ENCODE data around the gene C11orf54.
"Not testable (repeated sequence)": the region's sequence is repeated elsewhere in the genome, so short reads cannot be mapped to it uniquely, and the experiment has no call there.

Gene C11orf54

DNA sequence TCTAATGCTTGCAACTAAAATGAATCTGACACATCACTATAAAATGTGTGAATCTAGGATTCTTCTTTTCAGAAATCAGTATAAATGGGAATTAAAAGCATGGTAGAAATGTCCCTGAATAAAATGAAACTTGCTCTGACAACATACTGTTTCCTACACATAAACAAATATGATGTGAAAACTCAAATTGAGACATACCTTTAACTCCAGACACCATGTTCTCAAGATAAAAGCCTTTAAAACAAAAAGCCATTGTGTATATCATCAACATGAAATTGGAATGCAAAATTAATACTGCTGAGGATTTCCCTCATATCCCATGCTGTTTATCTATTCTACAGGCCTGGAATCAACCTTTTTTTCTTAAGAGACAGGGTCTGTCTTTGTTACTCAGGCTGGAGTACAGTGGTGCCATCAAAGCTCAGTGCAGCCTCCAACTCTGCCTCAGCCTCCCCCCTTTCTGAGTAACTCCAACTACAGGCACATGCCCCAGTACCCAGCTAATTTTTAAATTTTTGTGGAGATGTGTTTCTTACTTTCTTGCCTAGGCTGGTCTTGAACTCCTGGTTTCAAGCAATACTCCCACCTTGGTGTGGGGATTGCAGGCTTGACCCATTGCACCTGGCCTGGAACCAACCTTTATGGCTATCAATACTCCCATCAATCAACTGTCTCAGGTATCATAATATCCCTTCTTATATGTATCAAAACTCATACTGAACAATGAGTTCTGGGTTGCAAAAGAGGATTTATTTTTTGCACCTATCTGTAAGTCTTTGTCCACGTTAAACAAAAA lies 6.8 kb upstream of the C11orf54 start:
- no peak for DNase-seq (ENCODE audit: low spot score)

GRCh38 chr11:93735627-93736026 lies 5.8 kb upstream of the C11orf54 start:
- no peak for DNase-seq (ENCODE audit: low spot score)

DNA sequence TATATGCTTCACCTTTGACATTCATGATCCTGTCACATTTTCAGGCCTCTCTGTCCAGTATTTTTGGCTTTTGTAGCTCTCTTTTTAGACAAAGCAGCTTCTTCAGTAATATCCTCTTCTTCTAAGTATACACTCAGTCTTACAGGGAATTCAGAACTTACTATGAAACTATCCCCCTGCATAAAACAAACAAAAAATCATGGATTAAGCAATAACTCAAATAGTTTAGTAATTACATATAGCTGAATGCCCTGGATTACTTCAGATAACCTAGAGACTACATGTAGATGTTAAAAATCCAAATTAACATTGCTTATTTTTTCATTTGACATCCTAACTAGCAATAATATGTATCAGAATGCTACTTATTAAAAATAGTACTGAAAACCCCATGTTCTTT lies 5.3 kb upstream of the C11orf54 start:
- DNase-seq (ENCODE audit: low spot score) = no peak

GRCh38 chr11:93737904-93738612 lies 3.4 kb upstream of the C11orf54 start:
- no peak for DNase-seq (ENCODE audit: low spot score)

GRCh38 chr11:93738647-93739081 lies 2.8 kb upstream of the C11orf54 start:
- peak; percentile 26 for DNase-seq (ENCODE audit: low spot score)

- peak; percentile 50 for DNase-seq (ENCODE audit: low spot score)
Observed at GRCh38 chr11:93740031-93740729, 1.3 kb upstream of the C11orf54 start.

- DNase-seq (ENCODE audit: low spot score) = peak; percentile 73
Observed at GRCh38 chr11:93740730-93741093, 760 bp upstream of the C11orf54 start.

- no peak for DNase-seq (ENCODE audit: low spot score)
Observed at GRCh38 chr11:93741882-93742226, 382 bp downstream of the C11orf54 start.

DNA sequence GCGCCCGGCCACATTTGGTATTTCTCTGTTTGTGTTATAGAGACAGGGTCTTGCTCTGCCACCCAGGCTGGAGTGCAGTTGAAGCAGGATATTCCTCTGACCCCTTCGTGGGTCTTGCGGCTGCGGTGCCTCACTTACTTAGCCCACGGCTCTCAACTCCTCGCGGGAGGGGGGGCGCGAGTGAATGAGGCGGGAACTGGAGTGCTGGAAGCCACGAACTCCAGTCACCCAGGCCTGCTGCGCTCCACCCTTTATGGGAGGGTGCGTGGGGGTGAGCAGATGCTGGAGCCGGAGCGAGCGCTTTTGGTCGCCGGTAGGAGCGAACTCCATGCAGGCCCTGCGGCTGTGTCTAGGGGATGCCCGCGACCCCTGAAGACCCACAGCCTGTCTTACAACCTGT lies 1.8 kb downstream of the C11orf54 start:
- no peak for DNase-seq (ENCODE audit: low spot score)

DNA sequence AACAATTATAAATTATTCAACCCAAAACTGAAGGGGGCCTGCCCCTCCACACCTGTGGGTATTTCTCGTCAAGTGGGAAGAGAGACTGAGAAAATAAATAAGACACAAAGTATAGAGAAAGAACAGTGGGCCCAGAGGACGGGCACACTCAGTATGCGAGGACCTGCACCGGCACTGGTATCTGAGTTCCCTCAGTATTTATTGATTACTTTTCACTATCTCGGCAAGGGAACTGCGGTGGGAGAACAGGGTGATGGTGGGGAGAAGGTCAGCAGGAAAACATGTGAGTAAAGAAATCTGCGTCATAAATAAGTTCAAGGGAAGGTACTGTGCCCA lies 3.2 kb downstream of the C11orf54 start:
- no peak for DNase-seq (ENCODE audit: low spot score)

DNA sequence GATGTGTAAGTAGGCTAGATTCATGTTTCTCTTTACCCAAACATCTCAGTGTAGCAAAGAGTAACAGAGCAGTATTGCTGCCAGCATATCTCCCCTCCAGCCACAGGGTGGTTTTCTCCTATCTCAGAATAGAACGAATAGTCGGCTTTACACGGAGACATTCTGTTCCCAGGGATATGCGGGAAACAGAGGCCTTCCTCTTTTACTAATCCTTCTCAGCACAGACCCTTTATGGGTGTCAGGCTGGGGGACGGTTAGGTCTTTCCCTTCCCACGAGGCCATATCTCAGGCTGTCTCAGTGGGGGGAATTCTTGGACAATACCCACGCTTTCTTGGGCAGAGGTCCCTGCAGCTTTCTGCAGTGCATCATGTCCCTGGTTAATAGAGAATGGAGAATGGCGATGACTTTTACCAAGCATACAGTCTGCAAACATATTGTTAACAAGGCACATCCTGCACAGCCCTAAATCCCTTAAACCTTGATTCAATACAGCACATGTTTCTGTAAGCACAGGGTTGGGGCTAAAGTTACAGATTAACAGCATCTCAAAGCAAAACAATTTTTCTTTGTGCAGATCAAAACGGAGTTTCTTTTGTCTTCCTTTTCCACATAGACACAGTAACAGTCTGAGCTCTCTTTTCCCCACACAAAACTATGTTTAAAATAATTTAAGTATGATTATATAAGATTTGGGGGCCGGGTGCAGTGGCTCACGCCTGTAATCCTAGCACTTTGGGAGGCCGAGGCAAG lies 3.7 kb downstream of the C11orf54 start:
- not testable (repeated sequence) for DNase-seq (ENCODE audit: low spot score)

DNA sequence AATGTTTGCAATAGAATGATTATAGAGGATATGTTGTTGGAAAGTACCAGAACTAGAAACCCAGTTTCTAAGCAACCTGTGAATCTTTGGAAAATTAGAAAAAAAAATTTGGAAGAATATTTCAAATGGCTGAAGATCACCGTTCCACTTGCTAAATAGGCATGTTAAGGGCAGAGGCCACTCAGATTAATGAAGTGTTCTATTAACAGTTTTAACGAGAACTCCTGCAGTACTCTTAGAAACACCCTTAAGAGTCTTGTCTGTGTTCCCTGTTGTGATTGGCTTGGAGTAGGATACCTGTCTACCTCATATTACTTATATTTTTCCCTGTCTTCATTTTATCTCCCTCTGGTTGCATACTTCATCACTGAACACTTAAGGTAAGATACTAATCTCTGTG lies 4.6 kb downstream of the C11orf54 start:
- DNase-seq (ENCODE audit: low spot score) = no peak

DNA sequence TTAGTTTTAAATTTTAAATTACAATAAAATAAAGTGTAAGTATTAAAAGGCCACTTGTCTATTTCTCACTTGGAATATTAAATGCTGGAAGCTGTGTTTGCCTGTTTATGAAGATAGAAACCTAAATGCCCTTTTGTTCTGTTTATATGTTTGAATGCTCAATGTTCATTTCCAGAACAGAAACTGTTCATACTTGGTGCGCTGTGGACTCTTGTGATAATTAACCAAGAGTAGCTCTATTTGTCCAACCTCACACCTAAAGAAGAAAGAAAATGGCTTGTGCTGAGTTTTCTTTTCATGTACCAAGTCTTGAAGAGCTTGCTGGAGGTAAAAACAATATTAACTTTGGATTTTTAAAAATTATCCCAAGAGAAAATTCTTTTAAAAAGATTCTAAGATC lies 5.7 kb downstream of the C11orf54 start:
- no peak for DNase-seq (ENCODE audit: low spot score)

- no peak for DNase-seq (ENCODE audit: low spot score)
Observed at GRCh38 chr11:93751001-93751400, 9.5 kb downstream of the C11orf54 start.

DNA sequence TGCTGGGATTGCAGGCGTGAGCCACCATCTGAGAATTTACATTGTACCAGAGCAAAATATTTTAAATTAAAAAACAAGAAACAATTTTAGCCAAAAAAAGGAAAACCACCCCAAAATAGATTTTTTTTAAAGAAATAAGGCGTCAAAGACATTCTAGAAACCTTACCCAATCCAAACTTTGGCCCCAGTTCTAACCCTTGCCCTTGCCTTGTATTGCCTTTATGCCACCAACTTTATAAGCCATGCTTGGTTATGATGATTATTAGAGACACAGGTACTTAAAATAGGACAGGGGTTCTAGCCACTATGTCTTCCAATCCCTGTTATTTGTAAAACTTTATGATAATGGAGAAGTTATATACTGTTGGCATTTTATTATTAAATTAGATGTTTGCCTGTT lies 11.8 kb downstream of the C11orf54 start:
- no peak for DNase-seq (ENCODE audit: low spot score)

DNA sequence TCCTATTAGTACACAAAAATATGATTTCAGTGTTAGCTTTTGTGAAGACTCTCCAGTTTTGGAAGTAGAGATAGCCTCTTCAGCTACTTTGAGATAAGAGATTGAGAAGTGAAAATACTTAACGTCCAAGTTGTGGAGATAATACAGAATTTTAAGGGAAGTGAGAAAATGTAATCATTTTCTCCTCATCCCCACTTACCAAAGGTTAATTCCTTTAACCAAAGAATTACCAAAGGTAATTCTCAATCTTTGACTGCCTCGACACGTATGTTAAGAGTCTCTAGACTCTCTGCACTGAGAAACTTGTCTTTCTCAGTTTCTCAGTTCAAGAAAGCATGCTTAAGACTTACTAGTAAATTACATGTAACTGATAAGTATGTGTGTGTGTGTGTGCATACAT lies 15.3 kb downstream of the C11orf54 start:
- DNase-seq (ENCODE audit: low spot score) = no peak

GRCh38 chr11:93757301-93757700 lies 15.8 kb downstream of the C11orf54 start:
- no peak for DNase-seq (ENCODE audit: low spot score)

DNA sequence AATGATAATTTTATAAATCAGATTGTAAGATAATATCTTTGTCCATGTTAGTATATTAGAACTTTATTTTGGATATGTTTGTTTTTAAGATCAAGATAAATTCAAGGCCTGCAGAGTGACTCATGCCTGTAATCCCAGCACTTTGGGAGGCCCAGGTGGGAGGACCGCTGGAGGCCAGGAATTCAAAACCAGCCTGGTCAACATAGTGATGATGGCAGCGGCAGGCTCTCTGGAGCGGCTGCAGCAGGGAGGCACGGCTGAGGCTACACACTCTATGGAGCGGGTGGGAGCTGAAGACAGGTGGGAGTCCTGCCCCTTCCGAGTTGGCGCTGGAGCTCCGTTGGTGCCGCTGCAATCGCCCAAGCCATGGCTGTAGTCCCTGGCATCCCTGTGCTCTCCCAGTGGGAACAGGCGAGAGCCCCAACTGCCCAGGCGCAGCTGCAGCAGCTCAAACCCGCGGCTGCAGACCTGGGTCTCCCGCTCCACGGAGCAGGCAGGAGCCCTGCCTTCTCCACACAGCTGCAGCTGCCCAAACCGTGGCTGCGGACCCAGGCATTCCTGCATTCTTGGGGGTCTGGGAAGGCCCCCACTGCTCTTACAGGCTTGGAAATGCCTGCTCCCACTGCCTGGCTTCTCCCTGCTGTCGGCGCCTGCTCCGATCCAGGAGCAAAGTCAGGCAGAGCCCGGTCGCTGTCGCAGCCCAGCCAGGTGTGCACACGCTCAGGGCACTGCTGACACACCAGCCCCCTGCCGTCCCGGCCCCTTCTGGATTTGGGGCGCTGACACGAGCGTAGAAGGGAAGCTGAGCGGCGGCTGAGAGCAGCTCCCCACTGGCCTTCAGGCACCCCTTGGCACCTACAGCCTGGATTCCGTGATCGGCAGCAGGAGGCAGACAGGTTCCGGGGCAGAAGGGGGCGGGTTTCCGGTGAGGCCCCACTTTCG lies 16.7 kb downstream of the C11orf54 start:
- no peak for DNase-seq (ENCODE audit: low spot score)

DNA sequence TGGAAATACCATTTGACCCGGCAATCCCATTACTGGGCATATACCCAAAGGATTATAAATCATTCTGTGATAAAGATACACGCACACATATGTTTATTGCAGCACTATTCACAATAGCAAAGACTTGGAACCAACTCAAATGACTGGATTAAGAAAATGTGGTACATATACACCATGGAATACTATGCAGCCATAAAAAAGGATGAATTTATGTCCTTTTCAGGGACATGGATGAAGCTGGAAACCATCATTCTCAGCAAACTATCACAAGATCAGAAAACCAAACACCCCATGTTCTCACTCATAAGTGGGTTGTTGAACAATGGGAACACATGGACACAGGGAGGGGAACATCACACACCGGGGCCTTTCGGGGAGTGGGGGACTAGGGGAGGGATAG lies 17.7 kb downstream of the C11orf54 start:
- not testable (repeated sequence) for DNase-seq (ENCODE audit: low spot score)

DNA sequence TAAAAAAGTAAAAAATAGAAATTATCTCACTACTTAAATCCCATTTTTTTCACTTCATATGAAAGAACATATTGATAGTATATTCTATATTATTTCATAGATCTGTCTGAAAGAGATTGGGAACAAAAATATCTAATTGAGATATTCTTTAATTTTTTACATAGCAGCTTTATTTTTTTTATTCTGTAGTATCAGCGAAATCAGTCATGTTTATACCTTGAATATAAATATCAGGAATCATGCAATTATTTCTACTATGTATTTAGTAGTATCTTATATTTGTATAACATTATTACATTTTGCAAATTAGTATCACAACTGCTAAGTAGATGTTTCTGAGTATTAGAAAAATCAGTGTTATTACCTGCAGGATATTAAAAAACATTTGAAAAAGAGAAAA lies 20.4 kb downstream of the C11orf54 start:
- no peak for DNase-seq (ENCODE audit: low spot score)

- DNase-seq (ENCODE audit: low spot score) = no peak
Observed at GRCh38 chr11:93765551-93765950, 24.1 kb downstream of the C11orf54 start.
